ENCODE data around the gene GLDN. TPM values are rescaled to one million over a fixed set of nuclear protein-coding genes. Genes with fewer than 3 reads are reported as not detected.

Gene GLDN
- total and polyA plus RNA-seq, 2 of the 8 experiments (the other 6 are each of a cell fraction or from before 2014, with no cell fraction given) = 0.24 to 0.50 TPM

DNA sequence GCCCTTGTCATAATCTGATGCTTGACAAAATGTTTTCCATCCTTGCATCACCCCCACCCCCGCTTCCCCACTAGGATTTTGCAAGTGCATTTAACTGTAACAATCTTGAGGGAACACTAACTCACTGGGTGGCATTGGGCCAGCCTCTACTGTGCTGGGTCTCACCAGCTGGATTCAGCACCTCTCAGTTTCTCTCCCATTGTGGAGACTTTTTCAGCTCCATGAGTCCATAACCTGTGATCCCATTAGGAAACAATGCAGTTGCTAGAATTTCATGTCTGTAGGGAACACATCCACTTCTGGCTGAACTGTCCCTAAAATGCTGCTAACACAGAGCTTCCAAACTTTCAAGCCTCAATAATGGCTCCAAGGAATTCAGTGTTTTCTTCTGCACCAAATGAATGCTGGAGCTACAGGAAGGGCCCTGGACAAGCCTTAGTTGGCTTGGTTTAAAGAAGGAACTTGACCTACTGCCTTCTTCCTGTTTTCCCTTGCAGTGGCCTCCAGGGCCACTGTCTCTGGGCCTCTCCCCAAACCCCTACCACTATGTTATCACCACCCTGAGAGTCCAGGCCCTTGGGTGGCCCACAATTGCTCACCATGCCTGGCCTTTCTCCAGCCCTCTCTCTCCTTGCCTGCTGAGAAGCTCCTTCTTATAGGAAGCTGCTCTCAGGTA lies 18.7 kb upstream of the GLDN start:
- no peak overlapping the region for H4K5ac ChIP-seq (ENCODE audit: insufficient read length, low read depth, low read length)
- no peak overlapping the region for H3K23ac ChIP-seq (ENCODE audit: insufficient read length)
- no peak overlapping the region for H2BK12ac ChIP-seq (ENCODE audit: low read depth, low read length)
- CTCF ChIA-PET (ENCODE audit: partially characterized antibody) = interaction anchor here (0.6 to 2.0 kb wide), 7 partner anchors 9 to 203 kb away, joined by 3 to 5 read pairs (median 4); no protein-coding TSS in a partner anchor
- no peak overlapping the region for H4K91ac ChIP-seq (replicated peaks; ENCODE audit: insufficient read length, low read length)
- H3K4ac ChIP-seq (replicated peaks; ENCODE audit: insufficient read length, low read depth, low read length) = no peak overlapping the region
- POLR2A ChIA-PET (ENCODE audit: partially characterized antibody) = no interaction called here
- H2BK5ac ChIP-seq (ENCODE audit: low read depth, low read length) = no peak overlapping the region
- no peaks in the 10 kb centered on the region for H3K27me3 ChIP-seq (replicated peaks in 1 of 4; ENCODE audit: control insufficient read depth in 3 of 4, extremely low read depth in 1 of 4, insufficient read depth in 3 of 4, low read length in 3 of 4)
- FAIRE-seq (no peak), DNase-seq (ENCODE audit: low read depth in 1 of 2, low spot score in 2 of 2) (no peak)
- no peak overlapping the region for H2AK5ac ChIP-seq (ENCODE audit: low read depth, low read length)
- WGBS, 2 experiments (ENCODE audit: extremely low coverage in 1 of 2, insufficient coverage in 1 of 2, insufficient read length in 1 of 2, insufficient replicate concordance in 2 of 2, low coverage in 1 of 2, low lambda C conversion rate in 2 of 2, missing lambda C conversion rate in 1 of 2) = 72% methylated on average over 1 of the region's 1 CpG; no CpG with 5 or more reads in 1 of the 2 experiments
- no peaks in the 10 kb centered on the region for H3K36me3 ChIP-seq (ENCODE audit: control insufficient read depth in 2 of 4, insufficient read depth in 4 of 4, low read length in 3 of 4)
- H3K14ac ChIP-seq (ENCODE audit: insufficient read length) = no peak overlapping the region
- H2BK15ac ChIP-seq (ENCODE audit: low read length) = no peak overlapping the region
- no peak overlapping the region for H3K4me3 ChIP-seq (ENCODE audit: extremely low read depth in 1 of 4, insufficient read depth in 2 of 4, low read depth in 3 of 4, low read length in 4 of 4)
- H3K79me2 ChIP-seq (ENCODE audit: control insufficient read depth in 1 of 2, insufficient read depth in 2 of 2, low read length in 2 of 2) = no peaks in the 10 kb centered on the region
- H3K79me1 ChIP-seq (ENCODE audit: low read depth, low read length) = no peaks in the 10 kb centered on the region
- no peak overlapping the region for H4K8ac ChIP-seq (ENCODE audit: extremely low read depth, insufficient read depth, low read length)
- H3K9ac ChIP-seq (replicated peaks in 1 of 4; ENCODE audit: extremely low read depth in 1 of 4, low read depth in 3 of 4, low read length in 3 of 4) = no peak overlapping the region
- no peak overlapping the region for H3K18ac ChIP-seq (ENCODE audit: extremely low read depth, low read length)
- no peak overlapping the region for H2BK20ac ChIP-seq (ENCODE audit: low read length)
- H2AFZ ChIP-seq (ENCODE audit: low read length) = no peak overlapping the region
- H4K20me1 ChIP-seq (replicated peaks in 1 of 2; ENCODE audit: control insufficient read depth in 1 of 2, insufficient read depth in 2 of 2, low read length in 2 of 2) = no peaks in the 10 kb centered on the region
- no peak overlapping the region for H3K56ac ChIP-seq (replicated peaks; ENCODE audit: insufficient read length, low read depth, low read length)
- no peak overlapping the region for H3K27ac ChIP-seq (ENCODE audit: low read depth, low read length)
- H3K9me3 ChIP-seq (ENCODE audit: insufficient read depth in 2 of 2, low read depth in 1 of 2, low read length in 1 of 2) = no peaks in the 10 kb centered on the region
- H3K4me2 ChIP-seq (ENCODE audit: insufficient read depth in 1 of 2, low read depth in 2 of 2, low read length in 2 of 2) = no peak overlapping the region
- H3K4me1 ChIP-seq (replicated peaks in 1 of 4; ENCODE audit: control insufficient read depth in 3 of 4, insufficient read depth in 4 of 4, low read length in 3 of 4) = no peaks in the 10 kb centered on the region
- H3K23me2 ChIP-seq (ENCODE audit: low read depth, low read length) = no peaks in the 10 kb centered on the region
- no peak overlapping the region for H2BK120ac ChIP-seq (replicated peaks; ENCODE audit: low read depth, low read length)
- TF ChIP-seq SRF (IDR thresholded peaks at IDR 0.05; ENCODE audit: low read depth, low read length) (no peak), RAD21 (IDR thresholded peaks at IDR 0.05 in 1 of 2, conservative IDR thresholded peaks at IDR 0.05 in 1 of 2; ENCODE audit: low read depth in 2 of 2, low read length in 2 of 2) (no peak), ZNF274 (IDR thresholded peaks at IDR 0.05; ENCODE audit: borderline replicate concordance, extremely low read depth, low read length) (no peak), RNF2 (IDR thresholded peaks at IDR 0.05; ENCODE audit: borderline replicate concordance, low read depth, low read length, missing control alignments, poor library complexity, severe bottlenecking) (no peak), CHD1 (IDR thresholded peaks at IDR 0.05; ENCODE audit: low read depth, low read length) (no peak), SUZ12 (IDR thresholded peaks at IDR 0.05; ENCODE audit: low read length) (no peak), KDM1A (IDR thresholded peaks at IDR 0.05; ENCODE audit: borderline replicate concordance, low read length) (no peak), TAF7 (optimal IDR thresholded peaks at IDR 0.05; ENCODE audit: borderline replicate concordance, low read depth, low read length) (no peak), BACH1 (IDR thresholded peaks at IDR 0.05; ENCODE audit: low read length) (no peak), TAF1 (IDR thresholded peaks at IDR 0.05; ENCODE audit: low read depth, low read length) (no peak), RXRA (IDR thresholded peaks at IDR 0.05; ENCODE audit: insufficient read depth, low read depth, low read length) (no peak)
- TF ChIP-seq, protein P1, sequence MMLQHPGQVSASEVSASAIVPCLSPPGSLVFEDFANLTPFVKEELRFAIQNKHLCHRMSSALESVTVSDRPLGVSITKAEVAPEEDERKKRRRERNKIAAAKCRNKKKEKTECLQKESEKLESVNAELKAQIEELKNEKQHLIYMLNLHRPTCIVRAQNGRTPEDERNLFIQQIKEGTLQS (IDR thresholded peaks at IDR 0.05; ENCODE audit: insufficient read depth, low read depth, low read length) = no peak
